Natural killer cell (primary cell): ENCODE measurements around the gene TANGO2. TPM values are rescaled to one million over a fixed set of nuclear protein-coding genes. Genes with fewer than 3 reads are reported as not detected.
A peak's percentile ranks its signal among the peaks of the same experiment; 100 is the strongest.

Source experiments
- ATAC-seq, 3 donors: fragments of 150-1000 bp in 2 of 3; fragments of 200-7000 bp in 1 of 3; cut with Tn5 transposase; 1 replicate in 1 of 3; 2 replicates in 2 of 3; pipeline ENCODE4 v1.10.0; 2021; ENCODE audit warnings: mild to moderate bottlenecking in 2 of 3, moderate library complexity in 2 of 3
- DNase-seq, 2 donors: peaks; one replicate each; pipeline versions ENCODE4 v3.0.0 to v3.0.0-alpha.2; 2013 to 2021; ENCODE audit warnings: mixed read lengths in 1 of 2
- H3K27ac ChIP-seq: one replicate; pipeline ENCODE4 v1.5.1; 2013; ENCODE audit warnings: mild to moderate bottlenecking, low read length
- H3K27me3 ChIP-seq: one replicate; pipeline ENCODE4 v1.6.1; 2013; ENCODE audit warnings: low read length; ENCODE audit not compliant: control insufficient read depth, insufficient read depth
- H3K36me3 ChIP-seq: one replicate; pipeline ENCODE4 v1.6.1; 2013; ENCODE audit warnings: low read length; ENCODE audit not compliant: control insufficient read depth, insufficient read depth
- H3K4me1 ChIP-seq: one replicate; pipeline ENCODE4 v1.6.1; 2013; ENCODE audit warnings: low read length; ENCODE audit not compliant: control insufficient read depth, insufficient read depth
- H3K4me3 ChIP-seq: one replicate; pipeline ENCODE4 v1.5.1; 2013; ENCODE audit warnings: low read length
- H3K9me3 ChIP-seq: one replicate; pipeline ENCODE4 v1.6.1; 2013; ENCODE audit warnings: low read length; ENCODE audit not compliant: control insufficient read depth, insufficient read depth
- H3K27ac Mint-ChIP-seq, 2 donors: one replicate each; pipeline ENCODE4 v1.8.0; 2022; ENCODE audit warnings: mild to moderate bottlenecking in 2 of 2, mixed read lengths in 2 of 2, moderate library complexity in 1 of 2
- H3K27me3 Mint-ChIP-seq, 2 donors: one replicate each; pipeline ENCODE4 v1.8.0; 2022; ENCODE audit warnings: low read depth in 2 of 2, mixed read lengths in 2 of 2
- H3K36me3 Mint-ChIP-seq: one replicate; pipeline ENCODE4 v1.8.0; 2022; ENCODE audit warnings: mixed read lengths
- H3K4me1 Mint-ChIP-seq, 2 donors: one replicate each; pipeline ENCODE4 v1.8.0; 2022; ENCODE audit warnings: mixed read lengths in 2 of 2
- H3K4me3 Mint-ChIP-seq: one replicate; pipeline ENCODE4 v1.8.0; 2022; ENCODE audit warnings: mild to moderate bottlenecking, moderate library complexity, mixed read lengths
- H3K9me3 Mint-ChIP-seq, 2 donors: one replicate each; pipeline ENCODE4 v1.8.0; 2022; ENCODE audit warnings: mixed read lengths in 2 of 2
- WGBS: methylation state at CpG from one replicate; pipeline ENCODE4 v1.1.7; 2013; ENCODE audit warnings: missing lambda C conversion rate; ENCODE audit not compliant: insufficient coverage; 5-methylcytosine and 5-hydroxymethylcytosine counted together
- intact Hi-C: fragments of 100-400 bp; cut with micrococcal nuclease; formaldehyde crosslinking; loops from one replicate; pipeline ENCODE4 v1.14.2; 2022
- total RNA-seq, 4 donors: library from RNA; stranded (reverse); fragments of 120-200 nt in 1 of 4; gene quantifications; one replicate each; pipeline versions ENCODE4 v1.2.3 to v1.2.4, GENCODE V29; 2013 to 2022
- TF ChIP-seq, protein P1 (sequence below): fragments of 200-600 bp; IDR thresholded peaks from one replicate; pipeline ENCODE4 v1.8.0; 2022; ENCODE audit warnings: antibody characterized with exemption

The TANGO2 gene
- total RNA-seq, 3 donors from 2014 or later (not counting 1 experiment from before 2014, with no cell fraction given), result 33.3 to 53.0 (median 46.2) TPM

DNA sequence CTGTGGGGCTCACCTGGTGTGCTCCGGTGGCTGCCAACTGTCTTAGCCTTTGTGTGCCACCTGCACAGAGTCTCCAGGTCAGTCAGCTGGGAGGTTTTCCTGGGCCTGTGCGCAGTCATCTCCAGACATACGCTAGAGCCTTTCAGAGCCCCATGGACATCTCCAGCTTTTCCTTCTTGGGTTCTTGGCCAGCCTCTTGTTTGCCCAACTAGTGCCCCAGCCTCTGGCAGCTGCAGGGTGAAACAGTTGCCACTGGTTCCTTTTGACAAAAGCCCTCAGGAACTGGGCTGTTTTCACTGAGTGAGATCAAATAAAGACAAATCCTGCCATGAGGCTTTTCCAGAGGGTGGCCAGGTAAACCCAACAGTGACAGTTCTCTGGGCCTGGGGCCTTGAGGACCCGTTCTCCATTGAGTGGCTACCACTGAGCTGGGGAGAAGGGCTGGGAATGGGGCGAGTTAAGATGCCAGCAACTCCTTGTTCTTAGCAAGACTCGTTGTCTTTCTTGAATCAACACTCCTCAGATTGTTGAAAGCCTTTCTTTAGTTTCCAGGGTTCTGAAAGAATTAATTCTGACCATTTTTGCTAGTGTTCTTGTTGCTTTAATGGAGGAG lies 78.3 kb downstream of the TANGO2 start:
- H3K4me3 ChIP-seq, result no peak overlapping the region
- H3K27ac ChIP-seq, result no peak overlapping the region
- Mint-ChIP-seq H3K4me3 (no peak overlapping the region), H3K27ac (peak overlapping the region; percentile 83 to 89), H3K9me3 (no peaks in the 10 kb centered on the region), H3K27me3 (no peaks in the 10 kb centered on the region), H3K36me3 (peaks cover 6% of the 10 kb centered on the region), H3K4me1 (peaks cover 22 to 24% of the 10 kb centered on the region in 2 donors)
- ATAC-seq (no peak), DNase-seq (no peak)
- no peaks in the 10 kb centered on the region for H3K9me3 ChIP-seq
- peaks cover 29% of the 10 kb centered on the region for H3K4me1 ChIP-seq
- TF ChIP-seq, protein P1, sequence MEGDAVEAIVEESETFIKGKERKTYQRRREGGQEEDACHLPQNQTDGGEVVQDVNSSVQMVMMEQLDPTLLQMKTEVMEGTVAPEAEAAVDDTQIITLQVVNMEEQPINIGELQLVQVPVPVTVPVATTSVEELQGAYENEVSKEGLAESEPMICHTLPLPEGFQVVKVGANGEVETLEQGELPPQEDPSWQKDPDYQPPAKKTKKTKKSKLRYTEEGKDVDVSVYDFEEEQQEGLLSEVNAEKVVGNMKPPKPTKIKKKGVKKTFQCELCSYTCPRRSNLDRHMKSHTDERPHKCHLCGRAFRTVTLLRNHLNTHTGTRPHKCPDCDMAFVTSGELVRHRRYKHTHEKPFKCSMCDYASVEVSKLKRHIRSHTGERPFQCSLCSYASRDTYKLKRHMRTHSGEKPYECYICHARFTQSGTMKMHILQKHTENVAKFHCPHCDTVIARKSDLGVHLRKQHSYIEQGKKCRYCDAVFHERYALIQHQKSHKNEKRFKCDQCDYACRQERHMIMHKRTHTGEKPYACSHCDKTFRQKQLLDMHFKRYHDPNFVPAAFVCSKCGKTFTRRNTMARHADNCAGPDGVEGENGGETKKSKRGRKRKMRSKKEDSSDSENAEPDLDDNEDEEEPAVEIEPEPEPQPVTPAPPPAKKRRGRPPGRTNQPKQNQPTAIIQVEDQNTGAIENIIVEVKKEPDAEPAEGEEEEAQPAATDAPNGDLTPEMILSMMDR, result no peak
- no peaks in the 10 kb centered on the region for H3K27me3 ChIP-seq
- peaks cover 47% of the 10 kb centered on the region for H3K36me3 ChIP-seq
- intact Hi-C loops, result no loop called here
- 100% methylated on average over 6 of the region's 6 CpGs for WGBS

DNA sequence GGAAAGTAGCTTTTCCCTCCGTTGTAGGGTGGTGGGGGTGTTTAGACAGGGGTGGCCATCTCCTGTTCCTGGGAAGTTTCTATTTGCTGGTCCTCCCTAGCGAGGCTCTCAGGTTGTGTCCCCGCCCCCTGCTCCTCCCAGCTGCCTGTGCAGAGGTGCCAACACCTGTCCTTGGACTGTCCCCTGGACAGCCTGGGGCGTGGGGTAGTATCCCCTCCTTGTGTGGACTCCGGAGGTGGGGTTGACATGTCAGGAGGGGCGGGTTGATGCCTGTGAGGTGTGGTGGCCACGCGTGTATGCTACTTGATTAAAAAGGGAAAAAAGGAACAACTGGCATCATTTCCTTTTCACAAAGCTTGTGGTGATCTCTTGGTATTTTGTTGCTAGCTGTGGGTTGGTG lies 80.7 kb downstream of the TANGO2 start:
- DNase-seq, result peak in 1 of 2 donors; percentile 24
- ATAC-seq, result no peak
- Mint-ChIP-seq H3K27me3 (no peaks in the 10 kb centered on the region), H3K36me3 (peaks cover 6% of the 10 kb centered on the region), H3K4me3 (no peak overlapping the region), H3K27ac (peak overlapping the region; percentile 60 to 72), H3K4me1 (peaks cover 22 to 24% of the 10 kb centered on the region in 2 donors), H3K9me3 (no peaks in the 10 kb centered on the region)
- H3K36me3 ChIP-seq, result peaks cover 45% of the 10 kb centered on the region
- TF ChIP-seq, protein P1, result no peak
- no peaks in the 10 kb centered on the region for H3K9me3 ChIP-seq
- H3K27ac ChIP-seq, result no peak overlapping the region
- no peaks in the 10 kb centered on the region for H3K27me3 ChIP-seq
- no peak overlapping the region for H3K4me3 ChIP-seq
- H3K4me1 ChIP-seq, result peaks cover 29% of the 10 kb centered on the region
- 67% methylated on average over 8 of the region's 8 CpGs for WGBS
- intact Hi-C loops, result no loop called here

DNA sequence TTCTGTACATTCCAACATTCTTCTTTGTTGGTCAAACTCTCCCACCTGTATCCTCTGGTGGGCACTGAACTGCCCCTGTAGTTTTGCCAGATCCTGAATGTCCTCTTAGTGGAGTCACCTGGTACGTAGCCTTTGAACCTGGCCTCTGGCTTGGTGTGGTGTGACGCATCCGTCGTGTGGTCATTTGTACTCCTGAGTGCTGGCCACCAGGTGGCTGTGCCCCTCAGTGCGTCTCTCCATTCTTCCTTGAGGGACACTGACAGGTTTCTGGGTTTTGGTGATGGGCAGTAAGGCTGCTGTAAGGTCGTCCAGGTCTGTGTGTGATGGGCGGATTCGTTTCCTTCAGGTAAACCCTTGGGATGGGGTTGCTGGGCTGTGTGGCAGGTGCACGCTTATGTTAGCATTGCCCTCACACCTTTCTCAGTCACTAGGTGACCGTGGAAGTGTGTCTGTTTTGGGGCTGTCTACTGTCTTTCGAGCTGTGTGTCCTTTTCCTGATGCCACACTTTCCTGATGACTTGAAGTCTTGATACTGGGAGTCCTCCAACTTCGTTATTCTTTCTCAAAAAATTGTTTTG lies 81.4 kb downstream of the TANGO2 start:
- H3K27ac ChIP-seq, result no peak overlapping the region
- Mint-ChIP-seq H3K36me3 (peaks cover 6% of the 10 kb centered on the region), H3K27me3 (no peaks in the 10 kb centered on the region), H3K9me3 (no peaks in the 10 kb centered on the region), H3K4me1 (peaks cover 22 to 24% of the 10 kb centered on the region in 2 donors), H3K4me3 (no peak overlapping the region), H3K27ac (peak overlapping the region; percentile 60 to 72)
- 92% methylated on average over 12 of the region's 12 CpGs for WGBS
- ATAC-seq (no peak), DNase-seq (no peak)
- H3K4me3 ChIP-seq, result no peak overlapping the region
- H3K27me3 ChIP-seq, result no peaks in the 10 kb centered on the region
- TF ChIP-seq, protein P1, result no peak
- peaks cover 29% of the 10 kb centered on the region for H3K4me1 ChIP-seq
- intact Hi-C loops, result no loop called here
- peaks cover 45% of the 10 kb centered on the region for H3K36me3 ChIP-seq
- H3K9me3 ChIP-seq, result no peaks in the 10 kb centered on the region
